GM23338 (cell line): ENCODE measurements around the gene DAAM1.

Experiments
- CREB1 ChIP-seq: fragments of 250-450 bp; sonication (Bioruptor Pico); IDR thresholded peaks from 2 replicates; pipeline ENCODE4 v1.5.0; 2020; ENCODE audit warnings: low read depth, mild to moderate bottlenecking, moderate library complexity
- ETS1 ChIP-seq: IDR thresholded peaks from 2 replicates; pipeline ENCODE4 v1.6.1; 2016; ENCODE audit warnings: antibody characterized with exemption
- EZH2 ChIP-seq: fragments of 200-600 bp; sonication (generic); IDR thresholded peaks from one replicate; pipeline ENCODE4 v1.8.0; 2017; ENCODE audit warnings: antibody characterized with exemption, mild to moderate bottlenecking, low read depth; ENCODE audit not compliant: unreplicated experiment
- EZH2phosphoT487 ChIP-seq: fragments of 200-600 bp; sonication (generic); IDR thresholded peaks from one replicate; pipeline ENCODE4 v1.8.1; 2018; ENCODE audit warnings: antibody characterized with exemption; ENCODE audit not compliant: unreplicated experiment
- JUNB ChIP-seq: IDR thresholded peaks from one replicate; pipeline ENCODE4 v1.6.1; 2016; ENCODE audit warnings: antibody characterized with exemption; ENCODE audit not compliant: unreplicated experiment
- NANOG ChIP-seq: IDR thresholded peaks from 2 replicates; pipeline ENCODE4 v1.6.1; 2016; ENCODE audit warnings: antibody characterized with exemption, borderline replicate concordance
- POLR2AphosphoS5 ChIP-seq: IDR thresholded peaks from 2 replicates; pipeline ENCODE4 v1.6.1; 2016; ENCODE audit warnings: antibody characterized with exemption, low read depth
- REST ChIP-seq: IDR thresholded peaks from one replicate; pipeline ENCODE4 v1.6.1; 2018; ENCODE audit warnings: antibody characterized with exemption; ENCODE audit not compliant: unreplicated experiment
- STAT1 ChIP-seq: IDR thresholded peaks from one replicate; pipeline ENCODE4 v1.6.1; 2016; ENCODE audit warnings: antibody characterized with exemption; ENCODE audit not compliant: unreplicated experiment
- ZNF114 ChIP-seq: fragments of 250-450 bp; sonication (Bioruptor Pico); IDR thresholded peaks from 2 replicates; pipeline ENCODE4 v1.5.0; 2020; ENCODE audit warnings: mild to moderate bottlenecking, moderate library complexity
- ZNF331 ChIP-seq: fragments of 250-450 bp; sonication (Bioruptor Pico); IDR thresholded peaks from 2 replicates; pipeline ENCODE4 v1.5.0; 2020; ENCODE audit warnings: low read depth, mild to moderate bottlenecking, moderate library complexity
- TF ChIP-seq, protein P1 (sequence below), 2 experiments: fragments of 200-600 bp in 1 of 2; sonication (generic) in 1 of 2; conservative IDR thresholded peaks; 2 replicates each; pipeline versions ENCODE4 v1.5.1 to v1.6.1; 2016 to 2017; ENCODE audit warnings: antibody characterized with exemption in 2 of 2, low read depth in 2 of 2, mild to moderate bottlenecking in 2 of 2, moderate library complexity in 1 of 2
- TF ChIP-seq, protein P2 (sequence below): fragments of 250-450 bp; sonication (Bioruptor Pico); IDR thresholded peaks from 2 replicates; pipeline ENCODE4 v1.5.0; 2020; ENCODE audit warnings: mild to moderate bottlenecking, moderate library complexity

- TF ChIP-seq, protein P1, sequence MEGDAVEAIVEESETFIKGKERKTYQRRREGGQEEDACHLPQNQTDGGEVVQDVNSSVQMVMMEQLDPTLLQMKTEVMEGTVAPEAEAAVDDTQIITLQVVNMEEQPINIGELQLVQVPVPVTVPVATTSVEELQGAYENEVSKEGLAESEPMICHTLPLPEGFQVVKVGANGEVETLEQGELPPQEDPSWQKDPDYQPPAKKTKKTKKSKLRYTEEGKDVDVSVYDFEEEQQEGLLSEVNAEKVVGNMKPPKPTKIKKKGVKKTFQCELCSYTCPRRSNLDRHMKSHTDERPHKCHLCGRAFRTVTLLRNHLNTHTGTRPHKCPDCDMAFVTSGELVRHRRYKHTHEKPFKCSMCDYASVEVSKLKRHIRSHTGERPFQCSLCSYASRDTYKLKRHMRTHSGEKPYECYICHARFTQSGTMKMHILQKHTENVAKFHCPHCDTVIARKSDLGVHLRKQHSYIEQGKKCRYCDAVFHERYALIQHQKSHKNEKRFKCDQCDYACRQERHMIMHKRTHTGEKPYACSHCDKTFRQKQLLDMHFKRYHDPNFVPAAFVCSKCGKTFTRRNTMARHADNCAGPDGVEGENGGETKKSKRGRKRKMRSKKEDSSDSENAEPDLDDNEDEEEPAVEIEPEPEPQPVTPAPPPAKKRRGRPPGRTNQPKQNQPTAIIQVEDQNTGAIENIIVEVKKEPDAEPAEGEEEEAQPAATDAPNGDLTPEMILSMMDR (conservative IDR thresholded peaks at IDR 0.05; ENCODE audit: low read depth in 2 of 2): no peak
- TF ChIP-seq EZH2 (no peak), POLR2AphosphoS5 (no peak), REST (no peak), EZH2phosphoT487 (no peak), CREB1 (CRISPR knock-in tag) (no peak), JUNB (no peak), ZNF331 (CRISPR knock-in tag) (no peak), ETS1 (no peak), ZNF114 (CRISPR knock-in tag) (no peak), NANOG (no peak), STAT1 (no peak)
- TF ChIP-seq, protein P2, sequence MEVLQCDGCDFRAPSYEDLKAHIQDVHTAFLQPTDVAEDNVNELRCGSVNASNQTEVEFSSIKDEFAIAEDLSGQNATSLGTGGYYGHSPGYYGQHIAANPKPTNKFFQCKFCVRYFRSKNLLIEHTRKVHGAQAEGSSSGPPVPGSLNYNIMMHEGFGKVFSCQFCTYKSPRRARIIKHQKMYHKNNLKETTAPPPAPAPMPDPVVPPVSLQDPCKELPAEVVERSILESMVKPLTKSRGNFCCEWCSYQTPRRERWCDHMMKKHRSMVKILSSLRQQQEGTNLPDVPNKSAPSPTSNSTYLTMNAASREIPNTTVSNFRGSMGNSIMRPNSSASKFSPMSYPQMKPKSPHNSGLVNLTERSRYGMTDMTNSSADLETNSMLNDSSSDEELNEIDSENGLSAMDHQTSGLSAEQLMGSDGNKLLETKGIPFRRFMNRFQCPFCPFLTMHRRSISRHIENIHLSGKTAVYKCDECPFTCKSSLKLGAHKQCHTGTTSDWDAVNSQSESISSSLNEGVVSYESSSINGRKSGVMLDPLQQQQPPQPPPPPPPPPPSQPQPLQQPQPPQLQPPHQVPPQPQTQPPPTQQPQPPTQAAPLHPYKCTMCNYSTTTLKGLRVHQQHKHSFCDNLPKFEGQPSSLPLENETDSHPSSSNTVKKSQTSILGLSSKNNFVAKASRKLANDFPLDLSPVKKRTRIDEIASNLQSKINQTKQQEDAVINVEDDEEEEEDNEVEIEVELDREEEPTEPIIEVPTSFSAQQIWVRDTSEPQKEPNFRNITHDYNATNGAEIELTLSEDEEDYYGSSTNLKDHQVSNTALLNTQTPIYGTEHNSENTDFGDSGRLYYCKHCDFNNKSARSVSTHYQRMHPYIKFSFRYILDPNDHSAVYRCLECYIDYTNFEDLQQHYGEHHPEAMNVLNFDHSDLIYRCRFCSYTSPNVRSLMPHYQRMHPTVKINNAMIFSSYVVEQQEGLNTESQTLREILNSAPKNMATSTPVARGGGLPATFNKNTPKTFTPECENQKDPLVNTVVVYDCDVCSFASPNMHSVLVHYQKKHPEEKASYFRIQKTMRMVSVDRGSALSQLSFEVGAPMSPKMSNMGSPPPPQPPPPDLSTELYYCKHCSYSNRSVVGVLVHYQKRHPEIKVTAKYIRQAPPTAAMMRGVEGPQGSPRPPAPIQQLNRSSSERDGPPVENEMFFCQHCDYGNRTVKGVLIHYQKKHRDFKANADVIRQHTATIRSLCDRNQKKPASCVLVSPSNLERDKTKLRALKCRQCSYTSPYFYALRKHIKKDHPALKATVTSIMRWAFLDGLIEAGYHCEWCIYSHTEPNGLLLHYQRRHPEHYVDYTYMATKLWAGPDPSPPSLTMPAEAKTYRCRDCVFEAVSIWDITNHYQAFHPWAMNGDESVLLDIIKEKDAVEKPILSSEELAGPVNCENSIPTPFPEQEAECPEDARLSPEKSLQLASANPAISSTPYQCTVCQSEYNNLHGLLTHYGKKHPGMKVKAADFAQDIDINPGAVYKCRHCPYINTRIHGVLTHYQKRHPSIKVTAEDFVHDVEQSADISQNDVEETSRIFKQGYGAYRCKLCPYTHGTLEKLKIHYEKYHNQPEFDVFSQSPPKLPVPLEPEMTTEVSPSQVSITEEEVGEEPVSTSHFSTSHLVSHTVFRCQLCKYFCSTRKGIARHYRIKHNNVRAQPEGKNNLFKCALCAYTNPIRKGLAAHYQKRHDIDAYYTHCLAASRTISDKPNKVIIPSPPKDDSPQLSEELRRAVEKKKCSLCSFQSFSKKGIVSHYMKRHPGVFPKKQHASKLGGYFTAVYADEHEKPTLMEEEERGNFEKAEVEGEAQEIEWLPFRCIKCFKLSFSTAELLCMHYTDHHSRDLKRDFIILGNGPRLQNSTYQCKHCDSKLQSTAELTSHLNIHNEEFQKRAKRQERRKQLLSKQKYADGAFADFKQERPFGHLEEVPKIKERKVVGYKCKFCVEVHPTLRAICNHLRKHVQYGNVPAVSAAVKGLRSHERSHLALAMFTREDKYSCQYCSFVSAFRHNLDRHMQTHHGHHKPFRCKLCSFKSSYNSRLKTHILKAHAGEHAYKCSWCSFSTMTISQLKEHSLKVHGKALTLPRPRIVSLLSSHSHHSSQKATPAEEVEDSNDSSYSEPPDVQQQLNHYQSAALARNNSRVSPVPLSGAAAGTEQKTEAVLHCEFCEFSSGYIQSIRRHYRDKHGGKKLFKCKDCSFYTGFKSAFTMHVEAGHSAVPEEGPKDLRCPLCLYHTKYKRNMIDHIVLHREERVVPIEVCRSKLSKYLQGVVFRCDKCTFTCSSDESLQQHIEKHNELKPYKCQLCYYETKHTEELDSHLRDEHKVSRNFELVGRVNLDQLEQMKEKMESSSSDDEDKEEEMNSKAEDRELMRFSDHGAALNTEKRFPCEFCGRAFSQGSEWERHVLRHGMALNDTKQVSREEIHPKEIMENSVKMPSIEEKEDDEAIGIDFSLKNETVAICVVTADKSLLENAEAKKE: no peak
Observed at GRCh38 chr14:59176765-59177164, 11.7 kb upstream of the DAAM1 start.
